ENCODE measurements around the gene MATN1.

The MATN1 gene

GRCh38 chr1:30739601-30740000 is 16.2 kb upstream of the MATN1 start:
- H3K27me3 ChIP-seq (replicated peaks; ENCODE audit: control insufficient read depth, insufficient read depth, low read length): no peaks in the 10 kb centered on the region
- no peak overlapping the region for H3K4me3 ChIP-seq (replicated peaks; ENCODE audit: low read depth, low read length)
- peaks cover 73% of the 10 kb centered on the region for H3K36me3 ChIP-seq (ENCODE audit: control insufficient read depth, insufficient read depth, low read length)
- no peak for DNase-seq (ENCODE audit: extremely low read depth, insufficient read length)
- no peak for TF ChIP-seq CTCF (IDR thresholded peaks at IDR 0.05; ENCODE audit: insufficient read depth, low read length, poor library complexity, severe bottlenecking)

DNA sequence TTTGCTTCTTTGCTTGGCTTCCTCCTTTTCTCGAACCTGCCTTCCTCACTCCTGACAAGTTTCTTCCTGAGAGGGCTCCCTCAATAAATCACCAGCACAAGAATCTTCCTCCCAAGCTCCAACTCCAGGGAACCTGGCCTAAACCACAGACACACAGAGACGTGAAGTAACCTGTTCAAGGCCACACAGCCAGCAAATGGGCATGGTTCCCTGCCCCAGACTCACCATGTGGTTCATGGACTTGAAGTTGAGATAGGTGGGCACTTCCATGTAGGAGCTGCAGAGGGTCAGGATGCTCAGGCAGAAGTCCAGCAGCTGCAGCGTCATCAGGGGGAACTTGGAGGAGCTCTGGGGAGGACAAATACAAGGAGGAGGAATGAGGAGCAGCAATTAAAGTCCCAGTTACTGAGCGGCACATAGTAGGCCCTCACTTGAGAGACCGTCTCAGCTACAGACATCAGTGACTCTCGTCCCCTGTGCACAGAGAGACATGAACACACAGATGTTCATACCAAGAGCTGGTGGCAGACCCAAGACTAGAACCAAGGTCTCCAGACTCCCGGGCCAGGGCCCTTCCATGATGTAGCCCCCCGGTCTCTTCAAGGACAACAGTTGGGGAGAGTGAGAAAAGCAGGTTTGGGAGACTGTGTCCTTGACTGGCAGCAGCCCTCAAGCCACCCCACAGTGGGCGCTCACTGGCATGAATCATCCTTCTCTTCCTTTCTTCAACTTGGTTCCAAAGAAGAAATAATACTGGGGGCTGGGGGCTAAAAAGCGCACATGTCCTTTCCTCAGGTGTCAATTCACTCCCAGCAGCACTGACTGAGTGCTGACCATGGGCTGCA is 15.6 kb upstream of the MATN1 start:
- TF ChIP-seq CTCF (IDR thresholded peaks at IDR 0.05; ENCODE audit: insufficient read depth, low read length, poor library complexity, severe bottlenecking): no peak
- Histone ChIP-seq H3K36me3 (ENCODE audit: control insufficient read depth, insufficient read depth, low read length) (peaks cover 78% of the 10 kb centered on the region), H3K4me3 (replicated peaks; ENCODE audit: low read depth, low read length) (no peak overlapping the region), H3K27me3 (replicated peaks; ENCODE audit: control insufficient read depth, insufficient read depth, low read length) (no peaks in the 10 kb centered on the region)
- no peak for DNase-seq (ENCODE audit: extremely low read depth, insufficient read length)

DNA sequence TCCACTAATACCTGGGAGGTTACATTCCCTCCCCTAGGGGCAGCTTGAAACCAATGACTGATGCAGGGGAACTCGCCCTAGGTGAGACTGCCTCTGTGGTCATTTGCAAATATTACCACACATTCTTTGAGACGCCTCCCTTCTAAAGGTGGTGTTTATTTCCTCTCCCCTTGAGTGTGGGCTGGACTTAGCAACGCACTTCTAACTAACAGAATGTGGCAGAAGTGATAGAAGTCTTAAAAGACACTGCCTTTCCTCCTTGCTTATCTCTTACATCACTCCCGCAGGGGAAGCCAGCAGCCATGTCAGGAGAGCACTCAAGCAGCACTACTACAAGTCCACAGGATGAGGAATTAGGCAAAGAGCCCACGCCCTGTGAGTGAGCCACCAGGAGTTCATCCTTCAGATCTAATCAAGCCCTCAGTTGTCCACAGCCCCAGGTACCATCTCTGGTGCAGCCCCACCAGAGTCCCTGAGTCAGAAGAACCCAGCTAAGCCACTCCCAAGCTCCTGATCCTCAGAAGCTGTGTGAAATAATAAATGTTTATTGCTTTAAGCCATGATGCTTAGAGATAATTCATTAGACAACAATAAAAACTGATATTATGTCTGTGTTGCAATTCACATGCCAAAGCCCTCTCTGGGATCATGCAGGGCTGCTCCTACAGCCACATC is 14.8 kb upstream of the MATN1 start:
- Histone ChIP-seq H3K36me3 (ENCODE audit: control insufficient read depth, insufficient read depth, low read length) (peaks cover 81% of the 10 kb centered on the region), H3K27me3 (replicated peaks; ENCODE audit: control insufficient read depth, insufficient read depth, low read length) (no peaks in the 10 kb centered on the region), H3K4me3 (replicated peaks; ENCODE audit: low read depth, low read length) (no peak overlapping the region)
- DNase-seq (ENCODE audit: extremely low read depth, insufficient read length): no peak
- no peak for TF ChIP-seq CTCF (IDR thresholded peaks at IDR 0.05; ENCODE audit: insufficient read depth, low read length, poor library complexity, severe bottlenecking)

DNA sequence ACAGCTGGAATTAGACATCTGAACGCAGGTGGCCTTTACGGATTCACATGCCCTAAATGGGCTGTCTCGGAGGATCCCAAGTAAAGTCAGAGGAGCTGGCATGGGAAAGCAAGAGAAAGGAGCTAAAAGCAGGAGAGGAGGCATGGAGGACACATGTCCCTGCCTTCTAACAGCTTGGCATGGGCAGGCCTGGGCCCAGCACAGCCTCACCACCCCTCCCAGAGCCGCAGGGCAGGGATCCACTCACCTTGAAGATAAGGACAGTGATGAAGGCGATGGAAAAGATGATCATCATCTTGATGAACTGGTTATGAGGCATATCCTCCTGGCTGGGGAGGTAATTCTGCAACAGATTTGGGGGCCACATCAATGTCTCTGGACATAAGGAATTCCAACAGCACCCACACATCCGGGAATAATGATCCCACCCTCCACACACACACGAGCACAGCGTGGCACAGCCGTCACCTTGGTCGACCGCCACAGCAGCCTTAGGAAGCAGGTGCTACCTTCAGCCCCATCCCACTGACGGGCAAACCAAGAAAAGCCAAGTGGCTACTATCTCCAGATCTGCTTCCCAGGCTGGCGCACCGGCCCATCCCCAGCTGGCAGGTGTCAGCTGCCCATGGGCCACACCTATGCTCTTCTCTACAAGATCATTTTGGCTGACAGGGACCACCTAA is 14.1 kb upstream of the MATN1 start:
- TF ChIP-seq CTCF (IDR thresholded peaks at IDR 0.05; ENCODE audit: insufficient read depth, low read length, poor library complexity, severe bottlenecking): no peak
- H3K27me3 ChIP-seq (replicated peaks; ENCODE audit: control insufficient read depth, insufficient read depth, low read length): no peaks in the 10 kb centered on the region
- peaks cover 79% of the 10 kb centered on the region for H3K36me3 ChIP-seq (ENCODE audit: control insufficient read depth, insufficient read depth, low read length)
- H3K4me3 ChIP-seq (replicated peaks; ENCODE audit: low read depth, low read length): no peak overlapping the region
- DNase-seq (ENCODE audit: extremely low read depth, insufficient read length): no peak

GRCh38 chr1:30735668-30736498 is 12.5 kb upstream of the MATN1 start:
- no peak for TF ChIP-seq CTCF (IDR thresholded peaks at IDR 0.05; ENCODE audit: insufficient read depth, low read length, poor library complexity, severe bottlenecking)
- Histone ChIP-seq H3K36me3 (ENCODE audit: control insufficient read depth, insufficient read depth, low read length) (peaks cover 66% of the 10 kb centered on the region), H3K27me3 (replicated peaks; ENCODE audit: control insufficient read depth, insufficient read depth, low read length) (no peaks in the 10 kb centered on the region), H3K4me3 (replicated peaks; ENCODE audit: low read depth, low read length) (no peak overlapping the region)
- DNase-seq (ENCODE audit: extremely low read depth, insufficient read length): no peak
